GM12878 (cell line): Measurements from ENCODE around the gene C1QTNF7.

ENCODE experiments used
- BCL11A ChIP-seq: IDR thresholded peaks from 2 replicates; pipeline ENCODE4 v1.6.1; 2011; ENCODE audit warnings: low read depth, low read length
- HDAC6 ChIP-seq: fragments of 200-600 bp; sonication (generic); IDR thresholded peaks from one replicate; pipeline ENCODE4 v1.8.0; 2017; ENCODE audit warnings: antibody characterized with exemption; ENCODE audit not compliant: unreplicated experiment
- PML ChIP-seq: IDR thresholded peaks from 2 replicates; pipeline ENCODE4 v1.6.1; 2012; ENCODE audit warnings: low read length, inconsistent platforms
- POLR2A ChIP-seq: IDR thresholded peaks from 2 replicates; pipeline ENCODE4 v1.6.1; 2011; ENCODE audit warnings: low read depth, mild to moderate bottlenecking, low read length
- RUNX3 ChIP-seq: IDR thresholded peaks from 2 replicates; pipeline ENCODE4 v1.6.1; 2012; ENCODE audit warnings: low read length, inconsistent platforms
- TF ChIP-seq, protein P1 (sequence below): fragments of 450-650 bp; IDR thresholded peaks from 2 replicates; pipeline ENCODE4 v1.6.1; 2017; ENCODE audit warnings: mild to moderate bottlenecking, low read depth, inconsistent platforms; ENCODE audit not compliant: poor library complexity, severe bottlenecking

DNA sequence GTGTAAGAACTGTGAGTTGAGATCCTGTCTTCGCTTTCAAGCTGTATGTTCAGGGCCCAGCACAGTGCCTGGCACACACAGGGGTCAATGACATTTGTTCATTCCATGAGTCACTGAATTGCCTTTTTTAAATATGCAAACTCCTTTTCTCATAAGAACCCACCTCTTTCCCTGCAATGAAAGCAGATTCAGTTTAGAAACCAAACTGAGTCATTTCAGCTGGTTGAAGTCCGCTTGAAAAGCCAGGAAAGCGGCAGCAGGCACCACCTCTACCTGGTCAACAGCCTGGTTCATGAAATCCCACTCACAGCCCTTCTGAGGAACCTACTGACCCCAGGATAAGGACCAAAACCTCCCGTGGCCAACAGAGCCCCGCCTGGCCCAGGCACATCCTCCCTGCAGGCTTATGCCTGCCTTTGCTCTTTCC, 4.5 kb upstream of the C1QTNF7 start:
- TF ChIP-seq POLR2A, result no peak
- TF ChIP-seq, protein P1, sequence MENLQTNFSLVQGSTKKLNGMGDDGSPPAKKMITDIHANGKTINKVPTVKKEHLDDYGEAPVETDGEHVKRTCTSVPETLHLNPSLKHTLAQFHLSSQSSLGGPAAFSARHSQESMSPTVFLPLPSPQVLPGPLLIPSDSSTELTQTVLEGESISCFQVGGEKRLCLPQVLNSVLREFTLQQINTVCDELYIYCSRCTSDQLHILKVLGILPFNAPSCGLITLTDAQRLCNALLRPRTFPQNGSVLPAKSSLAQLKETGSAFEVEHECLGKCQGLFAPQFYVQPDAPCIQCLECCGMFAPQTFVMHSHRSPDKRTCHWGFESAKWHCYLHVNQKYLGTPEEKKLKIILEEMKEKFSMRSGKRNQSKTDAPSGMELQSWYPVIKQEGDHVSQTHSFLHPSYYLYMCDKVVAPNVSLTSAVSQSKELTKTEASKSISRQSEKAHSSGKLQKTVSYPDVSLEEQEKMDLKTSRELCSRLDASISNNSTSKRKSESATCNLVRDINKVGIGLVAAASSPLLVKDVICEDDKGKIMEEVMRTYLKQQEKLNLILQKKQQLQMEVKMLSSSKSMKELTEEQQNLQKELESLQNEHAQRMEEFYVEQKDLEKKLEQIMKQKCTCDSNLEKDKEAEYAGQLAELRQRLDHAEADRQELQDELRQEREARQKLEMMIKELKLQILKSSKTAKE, result no peak
- TF ChIP-seq HDAC6, result no peak
- TF ChIP-seq BCL11A, result no peak
- TF ChIP-seq RUNX3, result no peak
- TF ChIP-seq PML, result no peak
